HG03342 (cell line): ENCODE data around the gene TPRG1L.

Experiments
- ATAC-seq: cut with Tn5 transposase; IDR thresholded peaks from one replicate; pipeline ENCODE4 v1.9.1; 2021; ENCODE audit warnings: mild to moderate bottlenecking, moderate library complexity; ENCODE audit not compliant: unreplicated experiment

Gene TPRG1L

GRCh38 chr1:3626025-3626424, 1.2 kb downstream of the TPRG1L start:
- ATAC-seq = no peak

DNA sequence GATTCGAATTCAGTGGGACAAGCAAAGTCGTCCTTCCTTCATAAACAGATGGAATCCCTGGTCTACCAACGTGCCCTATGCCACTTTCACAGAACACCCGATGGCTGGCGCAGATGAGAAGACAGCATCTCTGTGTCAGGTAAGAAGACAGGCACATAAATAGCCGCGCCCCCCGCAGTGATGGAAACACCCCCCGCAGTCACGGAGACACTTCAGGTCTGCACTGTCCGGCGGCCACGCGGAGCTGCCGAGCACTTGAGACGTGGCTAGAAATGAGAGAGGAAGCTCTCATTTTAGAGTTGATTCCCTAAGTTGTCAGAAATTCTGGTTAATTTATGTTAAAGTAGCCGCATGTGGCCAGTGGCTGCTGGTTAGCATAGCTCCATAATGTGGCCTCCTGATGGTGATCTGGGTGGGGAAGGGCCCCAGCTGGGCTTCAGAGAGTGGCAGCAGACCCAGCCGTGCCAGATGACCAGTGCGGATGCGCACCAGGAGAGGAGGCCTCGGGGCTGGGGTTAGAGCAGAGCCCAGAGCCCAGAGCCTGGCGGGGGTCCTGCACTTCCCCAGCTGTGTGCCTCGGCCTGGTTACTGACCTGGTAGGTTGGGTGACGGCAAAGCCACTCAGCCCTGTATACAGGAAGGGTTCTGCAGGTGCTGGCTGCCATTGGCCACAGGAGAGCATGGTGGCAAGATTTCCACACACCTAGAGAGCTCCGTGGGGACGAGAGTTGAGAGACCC, 2.9 kb downstream of the TPRG1L start:
- no peak for ATAC-seq

DNA sequence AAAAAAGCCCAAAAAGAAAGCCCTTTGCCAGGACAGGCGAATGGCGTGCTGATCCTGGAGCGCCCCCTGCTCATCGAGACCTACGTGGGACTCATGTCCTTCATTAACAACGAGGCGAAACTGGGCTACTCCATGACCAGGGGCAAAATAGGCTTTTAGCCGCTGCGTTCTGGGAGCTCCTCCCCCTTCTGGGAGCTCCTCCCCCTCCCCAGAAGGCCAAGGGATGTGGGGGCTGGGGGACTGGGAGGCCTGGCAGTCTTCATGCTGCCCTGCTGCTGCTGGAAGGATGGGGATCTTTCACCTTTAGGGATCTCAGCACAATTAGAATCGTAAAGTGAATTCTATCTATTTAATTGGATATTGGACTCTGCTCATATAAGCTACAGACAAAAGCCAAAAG, 3.6 kb downstream of the TPRG1L start:
- no peak for ATAC-seq

- no peak for ATAC-seq
Measured at GRCh38 chr1:3629561-3630160, 4.8 kb downstream of the TPRG1L start.

DNA sequence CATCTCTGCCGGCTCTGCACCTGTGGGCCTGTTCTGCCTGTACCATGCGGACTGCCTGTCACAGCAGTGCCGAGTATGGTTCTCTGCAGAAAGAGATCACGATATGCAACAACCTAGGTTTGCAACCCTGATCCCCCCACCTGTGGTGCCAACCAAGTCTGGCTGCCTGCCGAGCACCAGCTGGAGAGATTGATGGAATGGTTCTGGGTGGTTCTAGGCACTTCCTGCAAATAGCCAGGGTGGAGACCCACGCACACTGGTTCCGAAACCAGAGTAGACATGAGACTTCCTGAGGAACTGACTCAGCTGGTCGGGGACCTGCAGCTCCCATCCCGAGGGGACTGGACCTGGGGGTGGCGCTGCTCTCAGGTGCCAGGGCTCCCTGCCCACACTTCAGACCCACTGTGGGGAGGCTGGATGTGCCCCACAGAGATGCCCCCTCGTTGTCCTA, 5.4 kb downstream of the TPRG1L start:
- no peak for ATAC-seq

- no peak for ATAC-seq
Measured at GRCh38 chr1:3630914-3631313, 6.1 kb downstream of the TPRG1L start.

DNA sequence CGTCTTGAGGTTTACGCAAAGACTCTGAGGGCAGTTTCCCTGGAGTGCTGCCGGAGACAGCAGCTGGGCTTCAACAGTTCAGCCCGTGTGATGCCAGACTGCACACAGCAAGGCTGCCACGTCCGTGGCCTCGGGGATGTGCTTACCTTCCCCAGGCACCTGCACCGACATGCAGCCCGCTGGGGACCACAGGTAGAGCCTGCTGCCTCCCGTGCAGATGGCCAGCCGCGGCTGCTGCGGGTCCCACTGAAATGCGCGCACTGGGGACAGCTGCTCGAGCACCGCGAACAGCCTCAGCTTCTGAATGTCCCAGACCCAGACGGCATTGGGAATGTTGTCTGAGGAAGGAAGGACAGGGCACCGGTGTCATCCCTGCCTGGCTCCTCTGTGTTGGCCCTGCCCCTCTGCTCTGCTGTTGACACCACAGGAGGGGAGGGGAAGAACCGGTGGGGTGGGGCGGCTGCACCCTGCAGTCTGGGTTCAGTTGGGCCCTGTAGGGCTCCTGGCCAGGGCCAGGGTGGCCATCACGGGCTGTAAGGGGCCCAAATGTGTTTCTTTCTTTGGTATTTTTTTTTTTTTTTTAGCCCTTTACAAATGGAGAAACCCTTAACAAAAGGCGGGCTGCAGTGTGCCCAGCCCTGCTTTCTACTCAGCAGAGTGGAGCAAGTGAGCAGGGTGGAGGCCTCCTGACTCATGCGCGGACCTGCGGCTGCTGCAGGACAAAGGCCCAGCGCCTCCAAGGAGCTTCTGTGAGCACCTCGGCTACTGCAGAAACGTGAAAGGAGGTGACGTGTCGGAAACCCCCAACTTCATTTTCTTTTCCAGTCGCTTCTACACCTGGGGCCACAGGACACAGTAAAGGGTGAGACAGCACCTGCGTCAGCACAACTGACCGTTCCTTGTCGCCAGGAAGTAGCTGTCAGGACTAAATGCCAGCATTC, 6.8 kb downstream of the TPRG1L start:
- no peak for ATAC-seq

DNA sequence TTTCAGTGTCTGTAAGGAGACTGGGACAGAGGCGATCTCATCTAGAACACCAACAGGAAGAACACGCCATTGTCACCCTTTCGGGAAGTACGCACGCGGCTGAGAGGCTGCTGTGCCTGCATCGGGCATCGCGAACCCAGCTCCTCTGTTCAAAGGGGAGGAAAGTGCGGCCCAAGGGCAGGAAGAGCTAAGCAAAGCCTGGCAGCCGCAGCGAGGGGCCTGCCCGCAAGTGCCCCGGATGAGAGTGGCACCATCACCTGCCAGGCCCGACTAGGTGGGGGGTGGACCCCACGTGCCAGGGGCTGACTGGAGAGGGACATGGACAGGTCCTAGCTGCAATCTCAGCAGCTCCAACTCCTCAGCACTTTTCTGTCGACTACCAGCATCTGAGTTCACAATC, 7.5 kb downstream of the TPRG1L start:
- ATAC-seq = no peak

- no peak for ATAC-seq
Measured at GRCh38 chr1:3632716-3633343, 8.0 kb downstream of the TPRG1L start.

GRCh38 chr1:3633344-3634058, 8.7 kb downstream of the TPRG1L start:
- ATAC-seq = no peak

DNA sequence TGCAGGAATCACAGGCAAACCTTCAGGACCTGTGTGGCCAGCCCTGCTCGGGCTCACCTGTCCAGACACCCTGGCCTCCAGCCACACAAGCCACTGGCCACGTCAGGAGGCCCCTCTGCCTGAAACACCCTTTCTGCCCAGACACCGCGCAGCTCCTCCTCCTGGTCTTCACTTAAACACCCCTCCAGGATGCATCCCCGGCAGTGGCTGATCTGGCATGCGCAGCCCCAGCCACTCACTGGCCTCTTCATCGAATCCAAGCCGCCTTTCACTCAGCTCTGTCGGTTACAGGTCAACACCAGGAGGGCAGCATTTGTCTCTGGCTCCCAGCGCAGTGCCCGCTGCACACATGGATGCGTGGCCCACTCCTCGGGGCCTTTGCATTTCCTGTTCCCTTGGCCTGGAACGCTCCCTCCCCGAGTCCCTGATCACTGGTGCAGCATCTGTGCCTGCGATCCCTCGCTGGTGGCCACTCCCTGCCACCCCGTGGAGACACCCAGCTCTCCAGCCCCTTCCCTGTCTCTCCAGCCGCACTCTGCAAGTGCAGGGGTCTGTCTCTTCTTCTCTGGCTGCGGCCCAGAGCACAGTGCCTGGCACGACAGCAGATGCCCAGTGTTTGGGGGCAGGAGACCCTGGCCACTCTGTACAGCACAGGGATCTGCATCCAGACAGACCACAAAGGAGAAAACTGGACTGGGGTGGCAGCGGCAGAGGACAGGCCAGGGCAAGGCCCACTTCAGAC, 9.4 kb downstream of the TPRG1L start:
- ATAC-seq = no peak

DNA sequence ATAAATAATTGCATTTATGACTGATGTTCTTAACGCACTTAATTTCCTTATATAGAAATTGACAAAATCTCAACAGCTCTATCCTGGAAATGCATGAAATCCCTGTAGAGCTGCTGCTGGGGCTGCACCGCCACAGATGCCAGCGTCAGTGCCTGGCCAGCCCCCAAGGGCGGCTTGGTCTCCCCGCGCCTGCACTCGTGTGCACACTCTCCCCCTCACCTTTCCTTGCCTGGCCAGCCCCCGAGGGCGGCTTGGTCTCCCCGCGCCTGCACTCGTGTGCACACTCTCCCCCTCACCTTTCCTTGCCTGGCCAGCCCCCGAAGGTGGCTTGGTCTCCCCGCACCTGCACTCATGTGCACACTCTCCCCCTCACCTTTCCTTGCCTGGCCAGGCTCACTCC, 11.3 kb downstream of the TPRG1L start:
- ATAC-seq = no peak

- ATAC-seq = no peak
Measured at GRCh38 chr1:3636531-3636930, 11.7 kb downstream of the TPRG1L start.

- no peak for ATAC-seq
Measured at GRCh38 chr1:3638027-3638426, 13.2 kb downstream of the TPRG1L start.

GRCh38 chr1:3638676-3639075, 13.9 kb downstream of the TPRG1L start:
- no peak for ATAC-seq

GRCh38 chr1:3639397-3639911, 14.6 kb downstream of the TPRG1L start:
- ATAC-seq = no peak

GRCh38 chr1:3640121-3640837, 15.5 kb downstream of the TPRG1L start:
- no peak for ATAC-seq

DNA sequence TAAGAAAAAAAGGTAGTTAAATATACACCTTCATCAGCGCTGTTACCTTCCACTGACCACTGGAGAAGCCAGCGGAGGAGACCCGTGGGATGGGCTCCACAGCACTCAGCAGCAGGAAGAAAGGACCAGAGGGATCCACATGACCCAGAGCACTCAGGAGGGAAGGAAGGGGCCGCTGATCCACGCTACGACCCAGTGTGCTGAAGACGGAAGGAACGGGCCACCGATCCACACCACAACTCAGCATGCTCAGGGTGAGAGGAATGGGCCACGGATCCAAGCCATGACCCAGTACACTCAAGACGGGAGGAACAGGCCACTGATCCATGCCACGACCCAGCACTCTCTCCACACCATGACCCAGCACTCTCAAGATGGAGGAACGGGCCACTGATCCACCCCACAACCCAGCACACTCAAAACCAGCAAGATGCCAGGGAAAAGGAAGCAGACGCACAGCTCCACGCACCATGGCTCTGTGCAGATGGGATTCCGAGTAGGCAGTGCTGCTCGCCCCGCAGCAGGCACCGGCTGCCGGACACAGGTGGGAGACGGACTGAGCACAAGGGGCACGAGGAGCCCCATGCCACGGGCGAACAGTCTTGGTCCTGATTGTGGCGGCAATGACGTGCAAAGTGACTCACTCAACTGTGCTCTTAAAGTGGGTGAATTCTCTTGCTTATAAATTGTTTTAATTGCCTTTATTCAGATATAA, 16.4 kb downstream of the TPRG1L start:
- no peak for ATAC-seq
